ENCODE results near the gene TSSK6. TPM values are rescaled to one million over a fixed set of nuclear protein-coding genes. Genes with fewer than 3 reads are reported as not detected.
"Not testable (repeated sequence)": the region's sequence is repeated elsewhere in the genome, so short reads cannot be mapped to it uniquely, and the experiment has no call there.

Gene TSSK6
- total and polyA plus RNA-seq, 4 donors = 0.50 to 1.3 (median 1.0) TPM

DNA sequence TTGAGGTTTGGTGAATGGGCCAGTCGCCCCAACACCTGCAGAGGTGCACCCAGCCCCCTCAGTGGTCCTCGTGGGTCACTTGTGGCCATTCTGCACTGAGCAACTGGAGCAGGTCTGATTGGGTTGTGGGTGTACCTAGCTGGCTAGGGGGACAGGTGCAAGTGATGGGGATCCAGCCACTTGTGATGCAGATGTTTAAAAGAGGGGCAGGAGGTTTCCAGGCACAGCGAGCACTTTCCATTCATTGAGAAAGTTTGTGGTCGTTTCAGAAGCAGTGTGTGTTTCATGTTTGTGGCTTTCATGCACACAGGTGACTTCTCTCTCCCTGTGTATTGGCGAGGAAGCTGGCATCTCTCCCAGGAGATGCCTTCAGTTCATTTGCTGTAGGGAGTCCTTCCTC, 34.7 kb downstream of the TSSK6 start:
- 84 to 88% methylated on average over 5 of the region's 5 CpGs for WGBS, 2 donors
- intact Hi-C loops (cut with DNase I) = loop anchor here in 1 of 2 donors (5.0 kb wide), 1 partner anchor 58 kb away; no protein-coding TSS in a partner anchor
- Histone ChIP-seq H3K9me3 (ENCODE audit: control insufficient read depth, low read length) (no peaks in the 10 kb centered on the region), H3K36me3 (ENCODE audit: control insufficient read depth in 1 of 2, insufficient read depth in 2 of 2, low read length in 1 of 2) (no peaks in the 10 kb centered on the region), H3K4me1 (ENCODE audit: control insufficient read depth in 1 of 2, insufficient read depth in 2 of 2, low read length in 2 of 2) (no peaks in the 10 kb centered on the region), H3K27me3 (ENCODE audit: control insufficient read depth in 1 of 2, insufficient read depth in 2 of 2, low read length in 1 of 2) (no peaks in the 10 kb centered on the region), H3K27ac (ENCODE audit: low read depth in 1 of 2, low read length in 2 of 2) (no peak overlapping the region), H3K4me3 (ENCODE audit: low read length in 2 of 2) (no peak overlapping the region)
- DNase-seq (no peak), ATAC-seq (ENCODE audit: low FRiP score) (no peak)

DNA sequence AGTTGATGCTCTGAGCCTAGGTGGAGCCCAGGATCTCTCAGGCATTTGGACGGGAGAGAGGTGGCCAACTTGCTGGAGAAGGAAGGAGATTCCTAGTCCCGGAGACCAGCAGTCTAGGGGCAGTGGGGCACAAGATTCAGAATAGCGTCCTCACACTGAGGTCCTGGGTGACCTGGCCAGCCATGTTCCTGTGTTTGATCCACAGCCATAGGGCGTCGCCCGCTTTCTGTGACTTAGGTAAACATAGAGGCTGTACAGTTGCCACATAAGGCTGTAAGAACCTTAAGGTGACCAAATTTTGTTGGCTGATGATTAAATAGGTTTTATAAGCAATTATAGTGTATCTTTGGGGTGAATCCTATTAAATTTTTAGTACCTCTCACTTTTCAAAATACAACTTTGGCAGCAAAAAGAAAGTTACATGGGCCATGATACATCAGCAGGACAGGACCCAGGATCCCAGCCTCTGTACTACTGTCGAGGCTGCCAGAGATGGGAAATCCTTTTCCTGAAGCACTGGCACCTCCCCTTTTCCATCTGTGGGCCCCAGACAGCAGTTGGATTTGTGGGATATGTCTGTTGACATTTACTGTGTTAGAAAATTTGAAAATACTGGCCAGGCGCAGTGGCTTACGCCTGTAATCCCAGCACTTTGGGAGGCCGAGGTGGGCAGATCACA, 37.5 kb downstream of the TSSK6 start:
- H3K27ac ChIP-seq (ENCODE audit: low read depth in 1 of 2, low read length in 2 of 2) = no peak overlapping the region
- intact Hi-C loops (cut with DNase I) = no loop called here
- ATAC-seq (ENCODE audit: low FRiP score) (no peak), DNase-seq (no peak)
- H3K4me1 ChIP-seq (ENCODE audit: control insufficient read depth in 1 of 2, insufficient read depth in 2 of 2, low read length in 2 of 2) = no peaks in the 10 kb centered on the region
- no peaks in the 10 kb centered on the region for H3K9me3 ChIP-seq (ENCODE audit: control insufficient read depth, low read length)
- 81 to 88% methylated on average over 10 of the region's 10 CpGs for WGBS, 2 donors
- H3K27me3 ChIP-seq (ENCODE audit: control insufficient read depth in 1 of 2, insufficient read depth in 2 of 2, low read length in 1 of 2) = no peaks in the 10 kb centered on the region
- H3K4me3 ChIP-seq (ENCODE audit: low read length in 2 of 2) = no peak overlapping the region
- no peaks in the 10 kb centered on the region for H3K36me3 ChIP-seq (ENCODE audit: control insufficient read depth in 1 of 2, insufficient read depth in 2 of 2, low read length in 1 of 2)

DNA sequence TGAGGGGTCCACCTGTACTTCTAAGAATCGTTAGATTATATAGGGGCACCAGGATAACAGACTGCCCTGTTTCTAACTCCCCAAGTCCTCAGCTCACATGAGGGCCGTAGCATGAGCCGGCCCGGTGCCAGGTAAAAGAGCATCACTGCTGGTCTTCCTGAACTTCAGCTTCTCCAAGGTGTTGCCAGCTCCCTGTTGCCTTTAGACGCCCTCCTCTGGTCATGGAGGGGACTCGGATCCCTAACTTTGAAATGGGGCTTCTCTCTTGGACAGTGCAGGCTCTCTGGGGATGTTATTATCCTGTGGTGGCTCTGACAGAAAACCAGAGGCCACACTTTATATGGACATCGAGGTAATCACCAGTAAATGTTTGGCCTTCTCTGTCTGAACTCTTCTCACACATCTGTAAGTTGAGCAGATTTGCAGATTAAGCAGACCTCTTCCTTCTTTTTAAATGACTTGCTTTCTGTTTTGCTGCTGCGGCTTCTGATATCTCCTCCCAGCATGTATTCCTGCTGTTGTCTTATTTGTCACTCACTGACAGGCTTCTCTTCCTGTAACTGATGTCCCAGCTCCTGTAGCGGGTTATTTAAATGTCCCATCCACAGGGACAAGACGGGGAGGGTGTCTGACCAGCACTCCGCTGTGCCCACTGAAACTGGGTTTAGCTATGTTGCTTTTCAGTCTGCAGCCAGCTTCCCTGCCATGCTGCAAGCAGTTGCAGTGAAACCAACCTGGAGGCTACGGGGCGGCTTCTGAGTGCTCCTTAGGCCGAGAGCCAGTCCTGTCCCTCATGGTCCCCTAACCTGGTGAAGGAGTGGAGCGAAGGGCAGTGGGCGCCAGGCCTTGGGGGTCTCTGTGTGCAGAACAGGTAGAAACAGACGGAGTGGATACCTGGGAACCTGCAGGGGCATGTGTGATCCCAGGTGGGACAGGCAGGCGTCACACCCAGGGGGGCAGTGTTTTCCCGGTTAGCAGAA, 39.2 kb downstream of the TSSK6 start:
- Histone ChIP-seq H3K27ac (ENCODE audit: low read depth in 1 of 2, low read length in 2 of 2) (no peak overlapping the region), H3K4me1 (ENCODE audit: control insufficient read depth in 1 of 2, insufficient read depth in 2 of 2, low read length in 2 of 2) (no peaks in the 10 kb centered on the region), H3K27me3 (ENCODE audit: control insufficient read depth in 1 of 2, insufficient read depth in 2 of 2, low read length in 1 of 2) (no peaks in the 10 kb centered on the region), H3K36me3 (ENCODE audit: control insufficient read depth in 1 of 2, insufficient read depth in 2 of 2, low read length in 1 of 2) (no peaks in the 10 kb centered on the region), H3K4me3 (ENCODE audit: low read length in 2 of 2) (no peak overlapping the region), H3K9me3 (ENCODE audit: control insufficient read depth, low read length) (no peaks in the 10 kb centered on the region)
- ATAC-seq (ENCODE audit: low FRiP score) = no peak
- 79 to 80% methylated on average over 19 of the region's 19 CpGs for WGBS, 2 donors
- intact Hi-C loops (cut with DNase I) = no loop called here
- DNase-seq = no peak

DNA sequence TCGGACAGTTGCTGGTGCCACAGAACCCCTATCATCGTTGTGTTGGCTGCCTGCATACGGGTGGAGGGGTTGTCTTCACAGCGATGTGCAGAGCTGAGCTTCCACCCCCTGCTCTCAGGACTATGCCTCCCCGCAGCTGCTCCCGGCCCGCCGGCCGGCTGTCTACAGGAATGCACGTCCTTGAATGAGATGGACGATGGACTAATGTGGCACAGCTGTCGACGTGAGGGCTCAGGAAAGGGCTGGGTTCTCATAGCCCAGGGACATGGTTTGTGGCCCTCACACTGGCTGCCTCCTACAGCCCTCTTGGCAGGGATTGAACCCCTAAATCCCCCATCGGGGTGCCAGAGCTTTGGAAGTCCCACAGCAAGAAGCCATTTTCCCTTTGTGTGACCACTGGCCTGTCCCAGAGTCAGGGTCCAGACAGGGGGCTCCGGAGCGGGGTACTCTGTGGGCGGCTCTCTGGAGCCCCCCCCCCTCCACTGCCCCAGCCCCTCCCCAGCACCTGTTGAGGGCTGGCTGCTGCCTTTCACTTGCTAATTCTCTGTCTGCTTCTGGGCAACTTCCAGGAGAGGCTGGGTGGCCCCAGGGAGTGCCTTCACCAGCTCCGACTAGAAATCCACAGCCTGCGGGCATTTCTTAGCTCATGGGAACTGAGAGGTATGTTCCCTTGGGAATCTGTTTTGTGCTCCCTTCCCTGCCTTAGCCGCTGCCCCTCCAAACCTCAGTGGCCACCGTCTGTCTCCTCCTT, 40.2 kb downstream of the TSSK6 start:
- ATAC-seq (ENCODE audit: low FRiP score) (no peak), DNase-seq (no peak)
- Histone ChIP-seq H3K4me3 (ENCODE audit: low read length in 2 of 2) (no peak overlapping the region), H3K27me3 (ENCODE audit: control insufficient read depth in 1 of 2, insufficient read depth in 2 of 2, low read length in 1 of 2) (no peaks in the 10 kb centered on the region), H3K9me3 (ENCODE audit: control insufficient read depth, low read length) (no peaks in the 10 kb centered on the region), H3K4me1 (ENCODE audit: control insufficient read depth in 1 of 2, insufficient read depth in 2 of 2, low read length in 2 of 2) (no peaks in the 10 kb centered on the region), H3K36me3 (ENCODE audit: control insufficient read depth in 1 of 2, insufficient read depth in 2 of 2, low read length in 1 of 2) (no peaks in the 10 kb centered on the region), H3K27ac (ENCODE audit: low read depth in 1 of 2, low read length in 2 of 2) (no peak overlapping the region)
- 60 to 67% methylated on average over 21 of the region's 21 CpGs for WGBS, 2 donors
- intact Hi-C loops (cut with DNase I) = no loop called here

DNA sequence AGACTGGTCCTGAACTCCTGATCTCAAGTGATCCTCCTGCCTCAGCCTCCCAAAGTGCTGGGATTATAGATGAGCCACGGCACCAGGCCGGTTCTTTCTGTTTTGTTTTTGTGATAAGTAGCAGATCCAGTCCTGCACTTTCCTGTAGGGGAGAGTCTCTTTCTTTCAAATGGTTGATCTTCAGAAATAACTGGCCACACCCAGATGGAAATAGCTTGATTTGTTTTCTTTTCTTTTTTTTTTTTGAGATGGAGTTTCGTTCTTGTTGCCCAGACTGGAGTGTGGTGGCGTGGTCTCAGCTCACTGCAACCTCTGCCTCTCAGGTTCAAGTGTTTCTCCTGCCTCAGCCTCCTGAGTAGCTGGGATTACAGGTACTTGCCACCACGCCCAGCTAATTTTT, 43.2 kb downstream of the TSSK6 start:
- ATAC-seq (ENCODE audit: low FRiP score); H3K36me3 ChIP-seq (ENCODE audit: control insufficient read depth in 1 of 2, insufficient read depth in 2 of 2, low read length in 1 of 2); H3K27me3 ChIP-seq (ENCODE audit: control insufficient read depth in 1 of 2, insufficient read depth in 2 of 2, low read length in 1 of 2); DNase-seq; H3K4me1 ChIP-seq (ENCODE audit: control insufficient read depth in 1 of 2, insufficient read depth in 2 of 2, low read length in 2 of 2); intact Hi-C loops (cut with DNase I); H3K9me3 ChIP-seq (ENCODE audit: control insufficient read depth, low read length); H3K4me3 ChIP-seq (ENCODE audit: low read length in 2 of 2); H3K27ac ChIP-seq (ENCODE audit: low read depth in 1 of 2, low read length in 2 of 2): not testable (repeated sequence)
- 49 to 63% methylated on average over 5 of the region's 5 CpGs for WGBS, 2 donors

DNA sequence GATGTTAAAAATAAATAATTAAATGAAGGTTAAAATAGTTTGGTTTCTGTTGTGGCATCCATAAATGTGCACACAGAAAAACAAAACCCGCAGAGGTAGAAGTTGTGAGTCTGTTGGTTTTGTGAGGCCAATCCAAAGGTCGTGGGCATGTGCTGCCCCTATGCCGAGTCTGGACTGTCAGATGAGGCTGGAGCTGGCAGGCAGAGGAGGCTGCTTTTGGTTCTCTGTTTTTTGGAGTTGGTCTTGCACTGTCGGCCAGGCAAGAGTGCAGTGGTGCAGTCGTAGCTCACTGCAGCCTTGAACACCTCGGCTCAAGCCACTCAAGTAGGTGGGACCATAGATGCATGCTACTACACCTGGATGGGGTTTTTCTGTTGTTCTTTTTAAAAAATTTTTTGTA, 43.7 kb downstream of the TSSK6 start:
- no peaks in the 10 kb centered on the region for H3K4me1 ChIP-seq (ENCODE audit: control insufficient read depth in 1 of 2, insufficient read depth in 2 of 2, low read length in 2 of 2)
- H3K9me3 ChIP-seq (ENCODE audit: control insufficient read depth, low read length) = peaks cover 2% of the 10 kb centered on the region
- DNase-seq (no peak), ATAC-seq (ENCODE audit: low FRiP score) (no peak)
- peaks cover 0 to 2% of the 10 kb centered on the region in 2 donors for H3K36me3 ChIP-seq (ENCODE audit: control insufficient read depth in 1 of 2, insufficient read depth in 2 of 2, low read length in 1 of 2)
- no peaks in the 10 kb centered on the region for H3K27me3 ChIP-seq (ENCODE audit: control insufficient read depth in 1 of 2, insufficient read depth in 2 of 2, low read length in 1 of 2)
- no peak overlapping the region for H3K4me3 ChIP-seq (ENCODE audit: low read length in 2 of 2)
- H3K27ac ChIP-seq (ENCODE audit: low read depth in 1 of 2, low read length in 2 of 2) = no peak overlapping the region
- WGBS, 2 donors = 81 to 86% methylated on average over 6 of the region's 6 CpGs
- intact Hi-C loops (cut with DNase I) = no loop called here

DNA sequence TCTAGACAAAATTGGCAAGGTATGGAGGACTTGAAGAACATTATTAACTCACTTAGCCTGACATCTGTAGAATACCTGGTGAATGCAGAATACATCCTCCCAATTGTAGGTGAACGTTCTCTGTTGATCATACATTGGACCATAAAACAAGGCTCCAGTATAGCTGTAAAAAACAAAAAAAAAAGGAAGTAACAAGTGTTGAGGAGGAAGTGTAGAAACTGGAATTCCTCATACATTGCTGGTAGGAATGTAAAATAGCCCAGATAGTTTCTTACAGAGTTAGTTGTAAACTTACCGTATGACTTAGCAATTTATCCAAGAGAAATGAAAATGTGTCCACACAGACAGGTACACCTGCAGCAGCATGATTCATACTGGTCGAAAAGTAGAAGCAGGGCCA, 44.8 kb downstream of the TSSK6 start:
- 95 to 96% methylated on average over 3 of the region's 3 CpGs for WGBS, 2 donors
- no peak for DNase-seq
- ATAC-seq (ENCODE audit: low FRiP score) = no peak
- peaks cover 0 to 7% of the 10 kb centered on the region in 2 donors for H3K36me3 ChIP-seq (ENCODE audit: control insufficient read depth in 1 of 2, insufficient read depth in 2 of 2, low read length in 1 of 2)
- H3K4me3 ChIP-seq (ENCODE audit: low read length in 2 of 2) = no peak overlapping the region
- H3K4me1 ChIP-seq (ENCODE audit: control insufficient read depth in 1 of 2, insufficient read depth in 2 of 2, low read length in 2 of 2) = no peaks in the 10 kb centered on the region
- peaks cover 2% of the 10 kb centered on the region for H3K9me3 ChIP-seq (ENCODE audit: control insufficient read depth, low read length)
- H3K27me3 ChIP-seq (ENCODE audit: control insufficient read depth in 1 of 2, insufficient read depth in 2 of 2, low read length in 1 of 2) = no peaks in the 10 kb centered on the region
- no peak overlapping the region for H3K27ac ChIP-seq (ENCODE audit: low read depth in 1 of 2, low read length in 2 of 2)
- intact Hi-C loops (cut with DNase I) = no loop called here

DNA sequence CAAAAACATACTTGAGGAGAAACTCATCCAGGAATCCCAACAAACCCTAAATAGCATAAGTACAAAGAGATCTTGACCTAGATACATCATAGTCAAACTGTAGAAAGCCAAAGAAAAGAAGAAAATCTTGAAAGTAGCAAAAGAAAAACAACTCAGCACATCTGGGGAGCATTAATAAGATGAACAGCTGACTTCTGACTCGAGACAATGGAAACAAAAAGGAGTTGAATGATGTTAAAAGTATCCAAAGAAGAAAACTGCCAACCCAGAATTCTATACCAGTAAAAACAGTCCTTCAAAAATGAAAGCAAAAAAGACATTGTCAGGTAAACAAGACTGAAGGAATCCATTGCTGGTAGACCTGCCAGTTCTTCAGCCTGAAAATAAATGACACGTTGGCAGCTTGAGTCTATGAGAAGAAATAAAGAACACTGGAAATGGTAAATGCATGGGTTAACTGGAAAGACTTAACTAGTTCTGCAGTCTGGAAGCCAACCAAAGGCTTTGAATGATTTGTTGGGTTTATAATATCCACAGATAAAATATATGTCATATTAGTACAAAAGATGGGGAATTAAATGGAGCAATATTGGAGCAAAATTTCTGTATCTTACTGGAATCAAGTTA, 46.8 kb downstream of the TSSK6 start:
- intact Hi-C loops (cut with DNase I) = no loop called here

More for the DNA sequence above, 46.8 kb downstream of the TSSK6 start:
- DNase-seq (no peak), ATAC-seq (ENCODE audit: low FRiP score) (no peak)
- H3K4me1 ChIP-seq (ENCODE audit: control insufficient read depth in 1 of 2, insufficient read depth in 2 of 2, low read length in 2 of 2) = no peaks in the 10 kb centered on the region
- 61 to 71% methylated on average over 2 of the region's 2 CpGs for WGBS, 2 donors
- H3K36me3 ChIP-seq (ENCODE audit: control insufficient read depth in 1 of 2, insufficient read depth in 2 of 2, low read length in 1 of 2) = peaks cover 0 to 8% of the 10 kb centered on the region in 2 donors
- H3K9me3 ChIP-seq (ENCODE audit: control insufficient read depth, low read length) = peaks cover 2% of the 10 kb centered on the region
- H3K27me3 ChIP-seq (ENCODE audit: control insufficient read depth in 1 of 2, insufficient read depth in 2 of 2, low read length in 1 of 2) = no peaks in the 10 kb centered on the region
- H3K27ac ChIP-seq (ENCODE audit: low read depth in 1 of 2, low read length in 2 of 2) = no peak overlapping the region
- no peak overlapping the region for H3K4me3 ChIP-seq (ENCODE audit: low read length in 2 of 2)

All from aorta (tissue), 5 donors.